ENCODE results near the gene SLC23A1.
A peak's percentile ranks its signal among the peaks of the same experiment; 100 is the strongest.

The SLC23A1 gene

DNA sequence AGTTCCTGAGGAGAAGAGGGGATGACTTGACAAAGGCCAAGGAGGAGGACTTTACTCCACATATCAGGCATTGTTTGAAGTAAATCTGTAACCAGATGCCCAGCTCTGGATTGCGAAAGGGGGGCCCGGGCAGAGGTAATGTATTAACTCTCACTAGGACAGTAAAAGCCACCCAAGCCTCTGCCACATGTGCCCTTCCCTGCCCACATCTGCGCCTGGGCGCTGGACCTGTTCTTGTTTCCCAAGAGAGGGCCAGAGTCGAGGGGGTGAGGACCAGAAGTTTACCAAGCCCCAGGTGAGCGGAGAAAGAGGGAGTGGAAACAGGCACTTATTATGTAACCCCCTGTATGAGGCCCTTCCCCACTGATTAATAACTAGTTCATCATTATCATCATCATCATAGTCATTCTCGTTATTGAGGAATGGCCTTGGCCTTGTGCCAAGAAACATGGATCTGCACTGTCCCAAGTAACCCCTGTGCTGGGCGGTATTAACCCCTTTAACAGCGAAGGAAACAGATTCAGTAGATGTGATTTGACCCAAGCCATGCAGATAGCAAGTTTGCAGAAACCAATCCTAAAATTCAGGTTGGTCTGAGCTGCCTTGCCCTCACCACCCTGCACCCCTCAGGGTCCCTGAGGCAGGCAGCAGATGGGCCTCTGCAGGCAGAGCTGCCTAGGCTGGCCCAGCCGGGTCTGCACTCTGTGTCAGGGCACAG is at the start of gene SLC23A1:
TSS of gene SLC23A1 (minus strand) at position 23 of the 718 bp plus-strand sequence. CDS start 44 bp downstream, outside the sequence.
- peak; percentile 58 for DNase-seq

DNA sequence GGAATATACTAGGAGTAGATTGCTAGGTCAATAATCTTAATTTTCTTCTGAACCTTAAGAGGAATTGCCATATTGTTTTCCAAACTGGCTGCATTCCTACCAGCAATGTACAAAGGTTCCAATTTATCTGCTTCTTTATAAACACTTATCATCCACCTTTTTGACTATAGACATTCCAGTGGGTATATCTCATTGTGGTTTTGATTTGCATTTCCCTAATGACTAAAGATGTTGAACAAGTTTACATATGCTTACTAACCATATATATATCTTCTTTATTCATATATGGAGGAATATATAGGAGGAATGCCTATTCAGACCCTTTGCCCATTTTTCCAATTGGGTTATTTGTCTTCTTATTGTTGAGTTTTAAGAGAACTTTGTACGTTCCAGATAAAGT is 48.6 kb upstream of the SLC23A1 start:
- no peak for DNase-seq

DNA sequence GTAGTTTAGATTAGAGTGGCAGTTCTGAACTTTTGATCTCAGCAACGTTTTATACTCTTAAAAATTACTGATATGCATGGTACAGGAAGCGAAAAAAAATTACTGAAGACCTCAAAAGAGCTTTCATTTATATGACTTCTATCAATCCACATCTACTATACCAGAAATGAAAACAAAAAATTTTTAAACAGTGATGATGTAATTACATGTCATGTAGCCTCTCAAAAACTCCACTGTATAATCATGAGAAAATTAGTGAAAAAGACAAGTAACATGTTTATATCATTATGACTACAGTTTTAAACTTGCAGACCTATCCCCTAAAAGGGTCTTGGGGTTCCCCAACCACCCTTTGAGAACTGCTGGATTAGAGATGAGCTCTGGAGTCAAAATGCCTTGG is 46.9 kb upstream of the SLC23A1 start:
- DNase-seq, result no peak

DNA sequence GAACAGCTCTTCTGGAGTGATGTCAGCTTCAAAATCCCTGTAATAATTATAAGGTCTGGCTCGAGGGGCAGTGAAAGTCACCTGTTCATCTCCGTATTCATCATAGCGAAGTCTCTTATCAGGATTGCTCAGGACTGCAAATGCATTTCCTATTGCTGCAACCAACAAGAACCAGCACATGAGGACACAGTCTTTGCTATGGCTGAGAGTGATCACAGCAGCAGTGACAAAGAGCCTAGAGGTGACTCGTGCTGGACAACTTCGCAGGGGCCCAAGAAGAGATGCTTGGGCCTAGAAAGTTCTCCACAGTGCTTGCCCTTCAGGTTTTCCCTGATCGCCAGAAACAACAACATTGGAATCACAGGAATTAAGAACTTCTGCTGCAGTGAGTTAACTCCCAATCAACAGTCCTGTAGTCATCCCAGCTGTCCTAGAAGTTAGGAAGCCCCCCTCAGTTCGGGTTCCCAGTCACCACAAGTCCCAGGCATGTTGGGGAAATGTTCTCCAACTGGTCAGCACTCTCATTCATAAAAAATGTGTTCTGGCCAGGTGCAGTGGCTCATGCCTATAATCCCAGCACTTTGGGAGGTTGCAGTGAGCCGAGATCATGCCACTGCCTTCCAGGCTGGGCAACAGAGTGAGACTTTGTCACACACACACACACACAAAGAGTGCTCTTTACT is 43.2 kb upstream of the SLC23A1 start:
- DNase-seq, result no peak

- DNase-seq, result no peak
Measured at GRCh38 chr5:139425497-139425896, 42.4 kb upstream of the SLC23A1 start.

GRCh38 chr5:139422307-139422893 is 39.3 kb upstream of the SLC23A1 start:
- DNase-seq, result no peak

GRCh38 chr5:139419226-139420192 is 36.4 kb upstream of the SLC23A1 start:
- DNase-seq, result no peak

DNA sequence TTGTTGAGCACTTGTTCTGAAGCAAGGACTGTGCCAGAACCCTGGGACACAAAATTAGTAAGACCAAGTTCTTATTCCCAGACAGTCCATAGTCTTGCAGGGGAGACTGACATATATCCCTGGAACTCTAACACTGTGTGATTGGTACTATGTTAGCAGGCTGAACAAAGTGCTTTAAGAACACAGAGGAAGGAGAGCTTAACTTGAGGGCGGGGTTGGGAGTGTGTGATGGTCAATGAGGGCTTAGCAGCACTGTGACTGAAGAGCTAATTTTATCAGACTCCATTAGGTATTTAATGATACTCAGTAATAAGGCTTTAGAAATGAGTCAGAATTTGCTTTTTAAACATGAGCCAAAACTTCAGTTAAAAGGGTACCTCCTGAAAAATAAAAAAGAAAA is 35.7 kb upstream of the SLC23A1 start:
- DNase-seq, result no peak

DNA sequence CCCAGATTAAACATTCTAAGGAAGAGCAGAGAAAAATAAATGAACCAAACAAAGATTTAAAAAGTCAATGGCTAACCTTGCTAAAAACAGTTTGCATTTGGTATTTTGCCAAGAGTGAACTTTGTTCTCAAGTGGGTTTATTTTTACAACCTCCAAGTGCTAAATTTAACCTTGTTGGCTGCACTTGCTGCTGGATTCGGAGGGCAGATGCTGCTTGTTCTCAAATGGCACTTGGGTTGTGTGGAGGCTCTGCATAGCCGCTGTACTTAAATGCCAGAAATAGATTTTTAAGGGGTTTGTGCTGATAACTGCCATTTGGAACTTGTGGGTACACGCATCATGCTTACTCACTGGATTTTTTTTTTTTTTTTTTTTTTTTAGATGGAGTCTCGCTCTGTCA is 34.1 kb upstream of the SLC23A1 start:
- no peak for DNase-seq

GRCh38 chr5:139416651-139417050 is 33.6 kb upstream of the SLC23A1 start:
- peak; percentile 47 for DNase-seq

- DNase-seq, result no peak
Measured at GRCh38 chr5:139415869-139416268, 32.8 kb upstream of the SLC23A1 start.

- DNase-seq, result peak; percentile 64
Measured at GRCh38 chr5:139415221-139415861, 32.2 kb upstream of the SLC23A1 start.

GRCh38 chr5:139414581-139415130 is 31.6 kb upstream of the SLC23A1 start:
- DNase-seq, result peak; percentile 62

DNA sequence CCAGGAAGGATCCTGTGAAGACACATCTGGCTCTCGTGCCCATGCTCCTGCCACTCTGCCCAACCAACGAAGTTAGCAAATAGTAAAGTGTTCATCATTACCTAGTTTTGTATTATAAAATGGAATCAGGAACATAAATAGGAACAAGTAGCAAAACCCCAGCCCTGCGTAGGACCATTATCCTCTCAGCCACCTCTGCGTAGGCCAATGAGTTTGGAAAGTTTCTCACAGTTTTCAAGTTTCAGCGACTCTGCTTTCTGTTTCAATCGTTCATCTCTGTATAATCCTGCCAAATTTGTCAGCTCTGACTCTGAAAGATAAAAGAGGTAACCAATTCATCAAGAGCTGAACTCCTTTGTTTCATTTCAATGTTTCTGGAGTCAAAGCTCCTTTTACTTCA is 30.9 kb upstream of the SLC23A1 start:
- DNase-seq, result peak; percentile 61

DNA sequence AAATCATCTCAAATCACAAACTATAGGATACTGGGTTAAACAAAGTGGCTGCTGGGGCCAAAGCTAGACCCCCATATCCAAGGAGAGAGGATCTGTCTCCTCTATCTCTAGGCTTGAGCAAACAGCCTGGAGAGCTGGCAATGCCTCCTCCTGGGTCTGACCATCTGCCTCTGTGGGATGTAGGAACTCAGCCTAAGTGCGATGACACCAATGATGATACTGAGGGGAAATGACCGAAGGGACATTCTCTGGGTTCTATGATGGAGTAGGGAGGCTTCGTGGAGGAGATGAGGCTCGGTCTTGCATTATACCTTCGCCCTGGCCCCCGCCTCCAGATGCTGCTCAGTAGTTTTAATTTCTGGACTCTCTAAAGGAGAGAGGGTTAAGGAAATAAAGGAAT is 30.1 kb upstream of the SLC23A1 start:
- peak; percentile 30 for DNase-seq

- DNase-seq, result peak; percentile 31
Measured at GRCh38 chr5:139410993-139411828, 28.1 kb upstream of the SLC23A1 start.

GRCh38 chr5:139410121-139410992 is 27.3 kb upstream of the SLC23A1 start:
- DNase-seq, result peak; percentile 33

GRCh38 chr5:139409116-139409515 is 26.0 kb upstream of the SLC23A1 start:
- DNase-seq, result peak; percentile 13

DNA sequence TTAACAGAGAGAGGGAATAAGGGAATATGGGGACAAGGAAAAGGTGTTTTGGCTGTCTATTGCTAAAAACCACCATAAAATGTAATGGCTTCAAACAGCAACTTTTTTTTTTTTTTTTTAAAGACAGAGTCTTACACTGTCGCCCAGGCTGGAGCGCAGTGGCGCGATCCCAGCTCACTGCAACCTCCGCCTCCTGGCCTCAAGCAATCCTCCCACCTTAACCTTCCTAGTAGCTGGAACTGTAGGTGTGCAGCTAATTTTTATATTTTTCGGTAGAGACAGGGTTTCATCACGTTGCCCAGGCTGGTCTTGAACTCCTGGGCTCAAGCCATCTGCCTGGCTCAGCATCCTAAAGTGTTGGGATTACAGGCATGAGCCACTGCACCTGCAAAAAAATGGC is 25.1 kb upstream of the SLC23A1 start:
- no peak for DNase-seq

GRCh38 chr5:139407517-139407916 is 24.4 kb upstream of the SLC23A1 start:
- DNase-seq, result no peak

All from activated effector memory CD4-positive, alpha-beta T cell treated with anti-CD3 and anti-CD28 coated beads, Interleukin-2, amount 50 U/mL, for 16 hours (primary cell).